ENCODE results near the gene SLBP.

The SLBP gene

GRCh38 chr4:1744552-1744951 is 32.4 kb upstream of the SLBP start:
- Histone ChIP-seq H3K27ac (ENCODE audit: insufficient read depth in 1 of 2, low read depth in 1 of 2, low read length in 2 of 2, poor library complexity in 1 of 2, severe bottlenecking in 2 of 2) (no peak overlapping the region), H3K9me3 (ENCODE audit: control extremely low read depth in 1 of 5, control insufficient read depth in 4 of 5, insufficient read depth in 2 of 5, low read depth in 1 of 5, low read length in 4 of 5) (no peaks in the 10 kb centered on the region), H3K4me3 (ENCODE audit: control insufficient read depth in 1 of 7, extremely low read depth in 1 of 7, insufficient read depth in 4 of 7, low read depth in 2 of 7, low read length in 6 of 7) (no peak overlapping the region), H3K4me1 (ENCODE audit: control extremely low read depth in 1 of 4, control insufficient read depth in 4 of 4, insufficient read depth in 4 of 4, low read length in 3 of 4) (peaks cover 0 to 12% (median 10%) of the 10 kb centered on the region in 4 experiments), H3K36me3 (ENCODE audit: control insufficient read depth in 4 of 4, insufficient read depth in 4 of 4, low read length in 3 of 4) (peaks cover 2 to 57% (median 41%) of the 10 kb centered on the region in 4 experiments), H3K27me3 (replicated peaks in 2 of 5; ENCODE audit: control insufficient read depth in 4 of 5, insufficient read depth in 5 of 5, low read length in 4 of 5) (no peaks in the 10 kb centered on the region)
- ChIA-PET POLR2A (no interaction called here), CTCF (interaction anchor here (0.6 to 8.7 kb wide), 13 partner anchors 11 to 170 kb away, joined by 3 to 168 read pairs (median 23); no protein-coding TSS in a partner anchor)
- 96% methylated on average over 11 of the region's 14 CpGs for WGBS (ENCODE audit: insufficient coverage)
- DNase-seq = no peak

- WGBS (ENCODE audit: insufficient coverage) = 97% methylated on average over 6 of the region's 6 CpGs
- Histone ChIP-seq H3K27ac (ENCODE audit: insufficient read depth in 1 of 2, low read depth in 1 of 2, low read length in 2 of 2, poor library complexity in 1 of 2, severe bottlenecking in 2 of 2) (no peak overlapping the region), H3K4me1 (ENCODE audit: control extremely low read depth in 1 of 4, control insufficient read depth in 4 of 4, insufficient read depth in 4 of 4, low read length in 3 of 4) (peaks cover 0 to 12% (median 7%) of the 10 kb centered on the region in 4 experiments), H3K9me3 (ENCODE audit: control extremely low read depth in 1 of 5, control insufficient read depth in 4 of 5, insufficient read depth in 2 of 5, low read depth in 1 of 5, low read length in 4 of 5) (no peaks in the 10 kb centered on the region), H3K27me3 (replicated peaks in 2 of 5; ENCODE audit: control insufficient read depth in 4 of 5, insufficient read depth in 5 of 5, low read length in 4 of 5) (no peaks in the 10 kb centered on the region), H3K36me3 (ENCODE audit: control insufficient read depth in 4 of 4, insufficient read depth in 4 of 4, low read length in 3 of 4) (peaks cover 2 to 63% (median 45%) of the 10 kb centered on the region in 4 experiments), H3K4me3 (ENCODE audit: control insufficient read depth in 1 of 7, extremely low read depth in 1 of 7, insufficient read depth in 4 of 7, low read depth in 2 of 7, low read length in 6 of 7) (no peak overlapping the region)
- POLR2A ChIA-PET = no interaction called here
- no peak for DNase-seq
- CTCF ChIA-PET = interaction anchor here (0.6 to 8.7 kb wide), 10 partner anchors 11 to 170 kb away, joined by 3 to 168 read pairs (median 25); no protein-coding TSS in a partner anchor
Measured at GRCh38 chr4:1743975-1744374, 31.9 kb upstream of the SLBP start.

- Histone ChIP-seq H3K27me3 (replicated peaks in 2 of 5; ENCODE audit: control insufficient read depth in 4 of 5, insufficient read depth in 5 of 5, low read length in 4 of 5) (no peaks in the 10 kb centered on the region), H3K4me3 (ENCODE audit: control insufficient read depth in 1 of 7, extremely low read depth in 1 of 7, insufficient read depth in 4 of 7, low read depth in 2 of 7, low read length in 6 of 7) (no peak overlapping the region), H3K9me3 (ENCODE audit: control extremely low read depth in 1 of 5, control insufficient read depth in 4 of 5, insufficient read depth in 2 of 5, low read depth in 1 of 5, low read length in 4 of 5) (peaks cover 0 to 2% (median 1%) of the 10 kb centered on the region in 5 experiments), H3K36me3 (ENCODE audit: control insufficient read depth in 4 of 4, insufficient read depth in 4 of 4, low read length in 3 of 4) (peaks cover 2 to 67% (median 49%) of the 10 kb centered on the region in 4 experiments), H3K4me1 (ENCODE audit: control extremely low read depth in 1 of 4, control insufficient read depth in 4 of 4, insufficient read depth in 4 of 4, low read length in 3 of 4) (peaks cover 0 to 11% (median 6%) of the 10 kb centered on the region in 4 experiments), H3K27ac (ENCODE audit: insufficient read depth in 1 of 2, low read depth in 1 of 2, low read length in 2 of 2, poor library complexity in 1 of 2, severe bottlenecking in 2 of 2) (no peak overlapping the region)
- DNase-seq = no peak
- 90% methylated on average over 2 of the region's 12 CpGs for WGBS (ENCODE audit: insufficient coverage)
- POLR2A ChIA-PET = no interaction called here
- CTCF ChIA-PET = interaction anchor here (1.1 to 8.7 kb wide), 7 partner anchors 13 to 166 kb away, joined by 3 to 168 read pairs (median 44); no protein-coding TSS in a partner anchor
Measured at GRCh38 chr4:1743551-1743950, 31.4 kb upstream of the SLBP start.

- no peak for DNase-seq
- 93% methylated on average over 15 of the region's 17 CpGs for WGBS (ENCODE audit: insufficient coverage)
- Histone ChIP-seq H3K36me3 (ENCODE audit: control insufficient read depth in 4 of 4, insufficient read depth in 4 of 4, low read length in 3 of 4) (peaks cover 17 to 90% (median 69%) of the 10 kb centered on the region in 4 experiments), H3K4me1 (ENCODE audit: control extremely low read depth in 1 of 4, control insufficient read depth in 4 of 4, insufficient read depth in 4 of 4, low read length in 3 of 4) (peaks cover 0 to 1% (median 0%) of the 10 kb centered on the region in 4 experiments), H3K4me3 (ENCODE audit: control insufficient read depth in 1 of 7, extremely low read depth in 1 of 7, insufficient read depth in 4 of 7, low read depth in 2 of 7, low read length in 6 of 7) (no peak overlapping the region), H3K9me3 (ENCODE audit: control extremely low read depth in 1 of 5, control insufficient read depth in 4 of 5, insufficient read depth in 2 of 5, low read depth in 1 of 5, low read length in 4 of 5) (peaks cover 0 to 24% (median 22%) of the 10 kb centered on the region in 5 experiments), H3K27me3 (replicated peaks in 2 of 5; ENCODE audit: control insufficient read depth in 4 of 5, insufficient read depth in 5 of 5, low read length in 4 of 5) (no peaks in the 10 kb centered on the region), H3K27ac (ENCODE audit: insufficient read depth in 1 of 2, low read depth in 1 of 2, low read length in 2 of 2, poor library complexity in 1 of 2, severe bottlenecking in 2 of 2) (no peak overlapping the region)
- POLR2A ChIA-PET = interaction anchor here (0.6 kb wide), 2 partner anchors 22 to 1333 kb away, joined by 4 read pairs; partner anchors contain the start of genes HTT and HTT-AS
- CTCF ChIA-PET = interaction anchor here (0.9 to 3.8 kb wide), 6 partner anchors 12 to 159 kb away, joined by 3 to 31 read pairs (median 6); no protein-coding TSS in a partner anchor
Measured at GRCh38 chr4:1741208-1741607, 29.1 kb upstream of the SLBP start.

- H3K36me3 ChIP-seq (ENCODE audit: control insufficient read depth in 4 of 4, insufficient read depth in 4 of 4, low read length in 3 of 4) = peaks cover 22 to 96% (median 75%) of the 10 kb centered on the region in 4 experiments
- CTCF ChIA-PET = interaction anchor here (0.9 to 3.8 kb wide), 7 partner anchors 11 to 160 kb away, joined by 3 to 31 read pairs (median 5); no protein-coding TSS in a partner anchor
- H3K27me3 ChIP-seq (replicated peaks in 2 of 5; ENCODE audit: control insufficient read depth in 4 of 5, insufficient read depth in 5 of 5, low read length in 4 of 5) = no peaks in the 10 kb centered on the region
- DNase-seq = no peak
- H3K4me3 ChIP-seq (ENCODE audit: control insufficient read depth in 1 of 7, extremely low read depth in 1 of 7, insufficient read depth in 4 of 7, low read depth in 2 of 7, low read length in 6 of 7) = no peak overlapping the region
- POLR2A ChIA-PET = no interaction called here
- no peak overlapping the region for H3K27ac ChIP-seq (ENCODE audit: insufficient read depth in 1 of 2, low read depth in 1 of 2, low read length in 2 of 2, poor library complexity in 1 of 2, severe bottlenecking in 2 of 2)
- H3K9me3 ChIP-seq (ENCODE audit: control extremely low read depth in 1 of 5, control insufficient read depth in 4 of 5, insufficient read depth in 2 of 5, low read depth in 1 of 5, low read length in 4 of 5) = peaks cover 0 to 26% (median 24%) of the 10 kb centered on the region in 5 experiments
- H3K4me1 ChIP-seq (ENCODE audit: control extremely low read depth in 1 of 4, control insufficient read depth in 4 of 4, insufficient read depth in 4 of 4, low read length in 3 of 4) = no peaks in the 10 kb centered on the region
- WGBS (ENCODE audit: insufficient coverage) = 97% methylated on average over 14 of the region's 22 CpGs
Measured at GRCh38 chr4:1740021-1740545, 28.0 kb upstream of the SLBP start.

- no peaks in the 10 kb centered on the region for H3K27me3 ChIP-seq (replicated peaks in 2 of 5; ENCODE audit: control insufficient read depth in 4 of 5, insufficient read depth in 5 of 5, low read length in 4 of 5)
- H3K4me3 ChIP-seq (ENCODE audit: control insufficient read depth in 1 of 7, extremely low read depth in 1 of 7, insufficient read depth in 4 of 7, low read depth in 2 of 7, low read length in 6 of 7) = no peak overlapping the region
- 97% methylated on average over 5 of the region's 9 CpGs for WGBS (ENCODE audit: insufficient coverage)
- H3K9me3 ChIP-seq (ENCODE audit: control extremely low read depth in 1 of 5, control insufficient read depth in 4 of 5, insufficient read depth in 2 of 5, low read depth in 1 of 5, low read length in 4 of 5) = peaks cover 0 to 26% (median 24%) of the 10 kb centered on the region in 5 experiments
- POLR2A ChIA-PET = no interaction called here
- no peak overlapping the region for H3K27ac ChIP-seq (ENCODE audit: insufficient read depth in 1 of 2, low read depth in 1 of 2, low read length in 2 of 2, poor library complexity in 1 of 2, severe bottlenecking in 2 of 2)
- peaks cover 24 to 97% (median 79%) of the 10 kb centered on the region in 4 experiments for H3K36me3 ChIP-seq (ENCODE audit: control insufficient read depth in 4 of 4, insufficient read depth in 4 of 4, low read length in 3 of 4)
- DNase-seq = no peak
- no peaks in the 10 kb centered on the region for H3K4me1 ChIP-seq (ENCODE audit: control extremely low read depth in 1 of 4, control insufficient read depth in 4 of 4, insufficient read depth in 4 of 4, low read length in 3 of 4)
- CTCF ChIA-PET = interaction anchor here (0.9 to 3.8 kb wide), 2 partner anchors 10 to 46 kb away, joined by 4 to 31 read pairs; no protein-coding TSS in a partner anchor
Measured at GRCh38 chr4:1739358-1739757, 27.2 kb upstream of the SLBP start.

GRCh38 chr4:1738410-1738809 is 26.3 kb upstream of the SLBP start:
- no peak for DNase-seq
- WGBS (ENCODE audit: insufficient coverage) = 100% methylated on average over 4 of the region's 4 CpGs
- Histone ChIP-seq H3K27ac (ENCODE audit: insufficient read depth in 1 of 2, low read depth in 1 of 2, low read length in 2 of 2, poor library complexity in 1 of 2, severe bottlenecking in 2 of 2) (no peak overlapping the region), H3K4me3 (ENCODE audit: control insufficient read depth in 1 of 7, extremely low read depth in 1 of 7, insufficient read depth in 4 of 7, low read depth in 2 of 7, low read length in 6 of 7) (peak overlapping the region in 1 of 7 experiments; percentile 21), H3K36me3 (ENCODE audit: control insufficient read depth in 4 of 4, insufficient read depth in 4 of 4, low read length in 3 of 4) (peaks cover 24 to 96% (median 79%) of the 10 kb centered on the region in 4 experiments), H3K27me3 (replicated peaks in 2 of 5; ENCODE audit: control insufficient read depth in 4 of 5, insufficient read depth in 5 of 5, low read length in 4 of 5) (no peaks in the 10 kb centered on the region), H3K9me3 (ENCODE audit: control extremely low read depth in 1 of 5, control insufficient read depth in 4 of 5, insufficient read depth in 2 of 5, low read depth in 1 of 5, low read length in 4 of 5) (peaks cover 0 to 26% (median 24%) of the 10 kb centered on the region in 5 experiments), H3K4me1 (ENCODE audit: control extremely low read depth in 1 of 4, control insufficient read depth in 4 of 4, insufficient read depth in 4 of 4, low read length in 3 of 4) (no peaks in the 10 kb centered on the region)
- CTCF ChIA-PET = interaction anchor here (0.8 to 2.4 kb wide), 2 partner anchors 10 to 46 kb away, joined by 5 to 6 read pairs; no protein-coding TSS in a partner anchor
- POLR2A ChIA-PET = no interaction called here

Measured in common myeloid progenitor, CD34-positive (primary cell).